DND-41 (cell line): ENCODE measurements around the gene PTPRN2.

Experiments
- ATAC-seq: fragments of 200-7000 bp; cut with Tn5 transposase; 3 replicates; pipeline ENCODE4 v1.9.1; 2021; ENCODE audit warnings: low read depth; ENCODE audit not compliant: insufficient read depth
- DNase-seq: peaks from one replicate; pipeline ENCODE4 v3.0.0-alpha.2; 2020
- H2AFZ ChIP-seq: 2 replicates; pipeline ENCODE4 v1.6.0; 2012; ENCODE audit warnings: low read depth, low read length
- H3K27ac ChIP-seq: 2 replicates; pipeline ENCODE4 v1.5.1; 2012; ENCODE audit warnings: low read length, inconsistent platforms
- H3K27me3 ChIP-seq: fragments of 200-600 bp; sonication (generic); 2 replicates; pipeline ENCODE4 v1.6.0; 2012; ENCODE audit warnings: low read length, mild to moderate bottlenecking, inconsistent platforms; ENCODE audit not compliant: insufficient read depth, poor library complexity
- H3K36me3 ChIP-seq: 2 replicates; pipeline ENCODE4 v1.5.1; 2012; ENCODE audit warnings: low read length, inconsistent platforms; ENCODE audit not compliant: insufficient read depth
- H3K4me1 ChIP-seq: 2 replicates; pipeline ENCODE4 v1.5.1; 2012; ENCODE audit warnings: mild to moderate bottlenecking, low read length; ENCODE audit not compliant: insufficient read depth
- H3K4me2 ChIP-seq: 2 replicates; pipeline ENCODE4 v1.6.0; 2012; ENCODE audit warnings: mild to moderate bottlenecking, moderate library complexity, low read length, inconsistent platforms; ENCODE audit not compliant: insufficient read depth
- H3K4me3 ChIP-seq, 2 experiments: fragments of 200-600 bp in 1 of 2; shearing (Covaris generic) in 1 of 2; 2 replicates each; pipeline ENCODE4 v1.5.1; 2012 to 2016; ENCODE audit warnings: inconsistent platforms in 2 of 2, low read length in 2 of 2, mild to moderate bottlenecking in 2 of 2, low read depth in 1 of 2, moderate library complexity in 1 of 2
- H3K79me2 ChIP-seq: 2 replicates; pipeline ENCODE4 v1.6.0; 2012; ENCODE audit warnings: low read length, inconsistent platforms; ENCODE audit not compliant: insufficient read depth
- H3K9ac ChIP-seq: 2 replicates; pipeline ENCODE4 v1.6.0; 2012; ENCODE audit warnings: low read depth, mild to moderate bottlenecking, inconsistent platforms, low read length, moderate library complexity
- H3K9me3 ChIP-seq: 2 replicates; pipeline ENCODE4 v1.5.1; 2012; ENCODE audit warnings: low read length, moderate library complexity, mild to moderate bottlenecking, inconsistent platforms; ENCODE audit not compliant: insufficient read depth, severe bottlenecking
- H4K20me1 ChIP-seq: 2 replicates; pipeline ENCODE4 v1.6.0; 2012; ENCODE audit warnings: low read length; ENCODE audit not compliant: insufficient read depth
- EZH2 ChIP-seq: IDR thresholded peaks from 3 replicates; pipeline ENCODE4 v1.6.1; 2012; ENCODE audit warnings: borderline replicate concordance, low read depth, mild to moderate bottlenecking, moderate library complexity, low read length, inconsistent platforms; ENCODE audit not compliant: severe bottlenecking
- TF ChIP-seq, protein P1 (sequence below): IDR thresholded peaks from 2 replicates; pipeline ENCODE4 v1.5.1; 2012; ENCODE audit warnings: borderline replicate concordance, low read length, moderate library complexity, mild to moderate bottlenecking; ENCODE audit not compliant: poor library complexity, severe bottlenecking; ENCODE audit errors: extremely low read depth

The PTPRN2 gene

DNA sequence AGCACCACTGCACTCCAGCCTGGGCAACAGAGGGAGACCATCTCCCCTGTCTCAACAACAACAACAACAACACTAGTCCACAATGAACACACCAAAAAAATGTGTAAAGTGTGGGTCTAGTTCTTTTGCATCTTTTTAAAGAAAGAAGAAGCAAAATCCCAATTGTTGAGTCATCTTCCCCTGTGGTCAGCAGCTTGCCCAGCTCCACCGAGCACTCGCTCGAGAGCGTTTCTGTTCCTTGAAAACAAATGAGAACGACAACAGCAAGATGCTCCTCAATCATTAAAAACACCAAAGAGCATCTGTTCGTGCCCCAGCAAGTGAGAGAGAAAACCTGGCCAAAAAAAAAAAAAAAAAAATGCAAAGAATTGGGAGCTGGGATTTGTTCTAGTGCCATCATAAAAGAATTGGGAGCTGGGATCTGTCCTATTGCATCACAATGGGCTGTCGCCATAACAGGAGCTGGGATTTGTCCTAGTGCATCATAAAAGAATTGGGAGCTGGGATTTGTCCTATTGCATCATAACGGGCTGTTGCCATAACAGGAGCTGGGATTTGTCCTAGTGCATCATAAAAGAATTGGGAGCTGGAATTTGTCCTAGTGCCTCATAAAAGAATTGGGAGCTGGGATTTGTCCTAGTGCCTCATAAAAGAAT is 118.1 kb downstream of the PTPRN2 start:
- H3K36me3 ChIP-seq = no peaks in the 10 kb centered on the region
- H4K20me1 ChIP-seq = no peaks in the 10 kb centered on the region
- DNase-seq = no peak
- no peaks in the 10 kb centered on the region for H3K79me2 ChIP-seq
- no peak overlapping the region for H3K4me3 ChIP-seq
- TF ChIP-seq, protein P1, sequence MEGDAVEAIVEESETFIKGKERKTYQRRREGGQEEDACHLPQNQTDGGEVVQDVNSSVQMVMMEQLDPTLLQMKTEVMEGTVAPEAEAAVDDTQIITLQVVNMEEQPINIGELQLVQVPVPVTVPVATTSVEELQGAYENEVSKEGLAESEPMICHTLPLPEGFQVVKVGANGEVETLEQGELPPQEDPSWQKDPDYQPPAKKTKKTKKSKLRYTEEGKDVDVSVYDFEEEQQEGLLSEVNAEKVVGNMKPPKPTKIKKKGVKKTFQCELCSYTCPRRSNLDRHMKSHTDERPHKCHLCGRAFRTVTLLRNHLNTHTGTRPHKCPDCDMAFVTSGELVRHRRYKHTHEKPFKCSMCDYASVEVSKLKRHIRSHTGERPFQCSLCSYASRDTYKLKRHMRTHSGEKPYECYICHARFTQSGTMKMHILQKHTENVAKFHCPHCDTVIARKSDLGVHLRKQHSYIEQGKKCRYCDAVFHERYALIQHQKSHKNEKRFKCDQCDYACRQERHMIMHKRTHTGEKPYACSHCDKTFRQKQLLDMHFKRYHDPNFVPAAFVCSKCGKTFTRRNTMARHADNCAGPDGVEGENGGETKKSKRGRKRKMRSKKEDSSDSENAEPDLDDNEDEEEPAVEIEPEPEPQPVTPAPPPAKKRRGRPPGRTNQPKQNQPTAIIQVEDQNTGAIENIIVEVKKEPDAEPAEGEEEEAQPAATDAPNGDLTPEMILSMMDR = no peak
- TF ChIP-seq EZH2 = no peak
- no peak overlapping the region for H3K9ac ChIP-seq
- no peak overlapping the region for H2AFZ ChIP-seq
- peaks cover 3% of the 10 kb centered on the region for H3K27me3 ChIP-seq
- H3K4me2 ChIP-seq = no peak overlapping the region
- H3K27ac ChIP-seq = no peak overlapping the region
- no peak for ATAC-seq
- no peaks in the 10 kb centered on the region for H3K9me3 ChIP-seq
- no peaks in the 10 kb centered on the region for H3K4me1 ChIP-seq

DNA sequence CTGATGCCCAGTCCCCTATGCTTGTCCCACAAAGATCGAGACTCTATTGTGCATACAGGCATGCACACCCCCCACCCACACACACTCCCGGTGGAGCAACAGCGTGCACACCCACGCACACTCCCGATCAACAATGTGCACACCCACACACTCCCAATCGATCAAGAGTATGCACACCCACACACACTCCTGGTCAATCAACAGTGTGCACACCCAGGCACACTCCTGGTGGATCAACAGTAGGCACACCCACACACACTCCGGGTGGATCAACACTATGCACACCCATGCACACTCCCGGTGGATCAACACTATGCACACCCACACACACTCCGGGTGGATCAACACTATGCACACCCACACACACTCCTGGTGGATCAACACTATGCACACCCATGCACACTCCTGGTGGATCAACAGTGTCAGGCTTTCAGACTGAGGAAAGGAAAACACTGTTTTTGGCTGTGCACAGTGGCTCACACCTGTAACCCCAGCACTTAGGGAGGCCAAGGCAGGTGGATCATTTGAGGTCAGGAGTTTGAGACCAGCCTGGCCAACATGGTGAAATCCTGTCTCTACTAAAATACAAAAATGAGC is 118.8 kb downstream of the PTPRN2 start:
- H3K9me3 ChIP-seq = no peaks in the 10 kb centered on the region
- H3K4me3 ChIP-seq = no peak overlapping the region
- ATAC-seq = no peak
- H3K27ac ChIP-seq = no peak overlapping the region
- no peaks in the 10 kb centered on the region for H4K20me1 ChIP-seq
- H3K79me2 ChIP-seq = no peaks in the 10 kb centered on the region
- H3K27me3 ChIP-seq = peaks cover 3% of the 10 kb centered on the region
- H3K9ac ChIP-seq = no peak overlapping the region
- H2AFZ ChIP-seq = no peak overlapping the region
- no peak for DNase-seq
- no peaks in the 10 kb centered on the region for H3K36me3 ChIP-seq
- H3K4me1 ChIP-seq = no peaks in the 10 kb centered on the region
- TF ChIP-seq, protein P1 = no peak
- TF ChIP-seq EZH2 = no peak
- no peak overlapping the region for H3K4me2 ChIP-seq

DNA sequence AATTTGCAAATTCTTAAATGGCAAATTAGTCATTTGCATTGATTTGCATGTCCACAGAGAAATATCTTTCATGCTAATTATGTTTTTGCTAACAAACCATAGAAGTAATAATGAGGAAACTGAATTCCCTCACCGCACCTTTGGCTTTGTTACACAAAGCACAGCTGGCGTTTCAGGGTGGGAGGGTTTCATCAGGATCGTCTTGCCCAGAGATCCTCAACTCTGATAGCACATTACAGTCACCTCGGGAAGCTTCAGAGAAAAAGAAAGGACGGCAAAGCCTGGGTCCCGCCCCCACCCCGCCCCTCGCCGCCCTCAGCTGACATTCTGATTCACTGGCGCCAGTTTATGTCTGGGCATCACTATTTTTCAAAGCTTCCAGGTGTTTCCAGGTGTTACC is 119.4 kb downstream of the PTPRN2 start:
- Histone ChIP-seq H3K36me3 (no peaks in the 10 kb centered on the region), H3K4me3 (no peak overlapping the region), H3K9me3 (no peaks in the 10 kb centered on the region), H3K9ac (no peak overlapping the region), H3K27ac (no peak overlapping the region), H3K79me2 (no peaks in the 10 kb centered on the region), H3K4me2 (no peak overlapping the region), H4K20me1 (no peaks in the 10 kb centered on the region), H3K4me1 (no peaks in the 10 kb centered on the region), H2AFZ (no peak overlapping the region), H3K27me3 (peaks cover 3% of the 10 kb centered on the region)
- TF ChIP-seq, protein P1 = no peak
- TF ChIP-seq EZH2 = no peak
- no peak for DNase-seq
- no peak for ATAC-seq

DNA sequence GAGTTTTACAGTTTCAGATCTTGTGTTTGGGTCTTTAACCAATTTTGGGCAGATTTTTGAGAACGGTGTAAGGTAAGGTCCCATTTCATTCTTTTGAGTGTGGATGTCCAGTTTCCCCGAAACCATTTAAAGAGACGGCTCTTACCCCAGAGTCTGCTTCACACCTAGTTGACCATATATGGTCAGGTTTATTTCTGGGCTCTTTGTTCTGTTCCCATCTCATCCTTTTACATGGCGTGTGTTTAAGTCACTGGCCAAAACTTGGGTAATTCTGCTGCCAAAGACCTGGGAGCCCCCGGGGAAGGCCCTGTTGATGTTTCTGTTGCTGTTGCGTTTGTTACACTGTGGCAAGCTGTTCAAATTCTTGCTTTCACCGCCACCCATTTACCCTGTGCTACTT is 120.1 kb downstream of the PTPRN2 start:
- Histone ChIP-seq H4K20me1 (no peaks in the 10 kb centered on the region), H3K36me3 (no peaks in the 10 kb centered on the region), H3K27me3 (no peaks in the 10 kb centered on the region), H3K9me3 (no peaks in the 10 kb centered on the region), H2AFZ (no peak overlapping the region), H3K4me2 (no peak overlapping the region), H3K27ac (no peak overlapping the region), H3K9ac (no peak overlapping the region), H3K4me3 (no peak overlapping the region), H3K79me2 (no peaks in the 10 kb centered on the region), H3K4me1 (no peaks in the 10 kb centered on the region)
- DNase-seq = no peak
- TF ChIP-seq, protein P1 = no peak
- TF ChIP-seq EZH2 = no peak
- no peak for ATAC-seq
